Keratinocyte (primary cell): Measurements from ENCODE around the gene SMIM14.

Source experiments
- CTCF ChIP-seq, 3 experiments: IDR thresholded peaks in 1 of 3; conservative IDR thresholded peaks in 1 of 3; optimal IDR thresholded peaks in 1 of 3; 2 replicates in 2 of 3; 3 replicates in 1 of 3; pipeline versions ENCODE3 to v1.5.1; 2011; ENCODE audit warnings: low read length in 3 of 3, mild to moderate bottlenecking in 3 of 3, moderate library complexity in 2 of 3, control low read depth in 1 of 3, inconsistent platforms in 1 of 3; ENCODE audit not compliant: insufficient read depth in 2 of 3; ENCODE audit errors: extremely low read depth in 1 of 3
- EZH2 ChIP-seq: IDR thresholded peaks from one replicate; pipeline ENCODE4 v1.6.1; 2012; ENCODE audit warnings: inconsistent platforms, mild to moderate bottlenecking, low read length, moderate library complexity

GRCh38 chr4:39562792-39563191 is 75.9 kb downstream of the SMIM14 start:
- no peak for TF ChIP-seq CTCF (optimal IDR thresholded peaks at IDR 0.05 in 1 of 3, IDR thresholded peaks at IDR 0.05 in 1 of 3, conservative IDR thresholded peaks at IDR 0.05 in 1 of 3; ENCODE audit: extremely low read depth in 1 of 3, insufficient read depth in 2 of 3, low read length in 3 of 3)
- TF ChIP-seq EZH2 = no peak
